Thyroid gland (tissue), 4 donors: ENCODE results near the gene DTX2. TPM values are rescaled to one million over a fixed set of nuclear protein-coding genes. Genes with fewer than 3 reads are reported as not detected.
"Not testable (repeated sequence)": the region's sequence is repeated elsewhere in the genome, so short reads cannot be mapped to it uniquely, and the experiment has no call there.

ENCODE experiments used
- DNase-seq, 2 donors: peaks; one replicate each; pipeline ENCODE4 v3.0.0-alpha.2; 2019
- H3K27ac ChIP-seq, 3 donors: fragments of 200-600 bp; sonication (generic); 1 replicate in 2 of 3; 2 replicates in 1 of 3; pipeline ENCODE4 v1.5.1; 2016 to 2019; ENCODE audit warnings: mild to moderate bottlenecking in 1 of 3, moderate library complexity in 1 of 3
- H3K27me3 ChIP-seq: fragments of 200-600 bp; sonication (generic); one replicate; pipeline ENCODE4 v1.5.1; 2019
- H3K36me3 ChIP-seq, 2 donors: fragments of 200-600 bp; sonication (generic); one replicate each; pipeline ENCODE4 v1.5.1; 2016 to 2019
- H3K4me1 ChIP-seq, 2 donors: fragments of 200-600 bp; sonication (generic); one replicate each; pipeline ENCODE4 v1.5.1; 2017 to 2019
- H3K4me3 ChIP-seq, 3 donors: fragments of 200-600 bp; sonication (generic); replicated peaks in 1 of 3; 1 replicate in 2 of 3; 2 replicates in 1 of 3; pipeline ENCODE4 v1.5.1; 2016; ENCODE audit warnings: mild to moderate bottlenecking in 1 of 3
- H3K9me3 ChIP-seq: fragments of 200-600 bp; sonication (generic); one replicate; pipeline ENCODE4 v1.5.1; 2017
- POLR2A ChIP-seq, 2 donors: fragments of 450-650 bp; IDR thresholded peaks; one replicate each; pipeline ENCODE4 v1.6.1; 2017; ENCODE audit warnings: antibody characterized with exemption in 2 of 2, mild to moderate bottlenecking in 2 of 2, moderate library complexity in 1 of 2
- WGBS, 2 donors: methylation state at CpG; one replicate each; pipeline ENCODE4 v1.1.5; 2017; 5-methylcytosine and 5-hydroxymethylcytosine counted together
- intact Hi-C: fragments of 100-400 bp; cut with DNase I; formaldehyde crosslinking; loops from one replicate; pipeline ENCODE4 v1.15.1; 2023
- total RNA-seq, 4 donors: library from RNA; depleted of rRNA; stranded (reverse); fragments of >200 nt; gene quantifications; one replicate each; pipeline ENCODE4 v1.2.3, GENCODE V29; 2016
- TF ChIP-seq, protein P1 (sequence below), 6 experiments: fragments of 200-600 bp in 3 of 6; fragments of 450-650 bp in 3 of 6; sonication (generic) in 3 of 6; IDR thresholded peaks; one replicate each; pipeline ENCODE4 v1.5.1; 2016 to 2019; ENCODE audit warnings: antibody characterized with exemption in 6 of 6, mild to moderate bottlenecking in 2 of 6, inconsistent platforms in 1 of 6, moderate library complexity in 1 of 6

DTX2 gene
- total RNA-seq, 4 donors from 2014 or later = 20.4 to 32.5 (median 25.2) TPM

DNA sequence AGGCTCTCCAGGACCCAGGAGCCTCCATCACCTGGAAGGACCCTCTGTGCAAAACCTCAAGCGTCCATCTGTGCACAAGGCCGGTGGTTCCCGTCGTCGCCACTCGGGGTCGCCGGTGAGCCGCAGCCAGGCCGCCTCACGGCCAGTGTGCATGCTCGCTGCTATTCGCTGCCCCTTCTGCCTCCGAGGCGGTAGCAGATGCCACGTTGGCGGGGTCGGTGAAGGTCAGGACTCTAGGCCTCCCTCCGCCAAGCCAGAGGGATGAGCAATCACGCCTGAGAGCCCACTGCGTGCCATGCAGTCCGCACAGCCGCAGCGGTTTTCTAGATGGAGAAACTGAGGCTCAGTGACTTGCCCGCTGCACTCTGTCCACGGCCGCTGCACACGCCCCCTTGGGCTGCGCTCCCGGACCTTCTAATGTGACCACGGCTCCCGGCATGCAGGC, 54.5 kb downstream of the DTX2 start:
- Histone ChIP-seq H3K27ac (no peak overlapping the region), H3K27me3 (no peaks in the 10 kb centered on the region), H3K4me1 (peaks cover 0 to 5% of the 10 kb centered on the region in 2 donors), H3K4me3 (no peak overlapping the region), H3K9me3 (no peaks in the 10 kb centered on the region), H3K36me3 (no peaks in the 10 kb centered on the region)
- DNase-seq = peak in 1 of 2 donors; percentile 55
- intact Hi-C loops = no loop called here
- TF ChIP-seq POLR2A (IDR thresholded peaks at IDR 0.05) = no peak
- TF ChIP-seq, protein P1, sequence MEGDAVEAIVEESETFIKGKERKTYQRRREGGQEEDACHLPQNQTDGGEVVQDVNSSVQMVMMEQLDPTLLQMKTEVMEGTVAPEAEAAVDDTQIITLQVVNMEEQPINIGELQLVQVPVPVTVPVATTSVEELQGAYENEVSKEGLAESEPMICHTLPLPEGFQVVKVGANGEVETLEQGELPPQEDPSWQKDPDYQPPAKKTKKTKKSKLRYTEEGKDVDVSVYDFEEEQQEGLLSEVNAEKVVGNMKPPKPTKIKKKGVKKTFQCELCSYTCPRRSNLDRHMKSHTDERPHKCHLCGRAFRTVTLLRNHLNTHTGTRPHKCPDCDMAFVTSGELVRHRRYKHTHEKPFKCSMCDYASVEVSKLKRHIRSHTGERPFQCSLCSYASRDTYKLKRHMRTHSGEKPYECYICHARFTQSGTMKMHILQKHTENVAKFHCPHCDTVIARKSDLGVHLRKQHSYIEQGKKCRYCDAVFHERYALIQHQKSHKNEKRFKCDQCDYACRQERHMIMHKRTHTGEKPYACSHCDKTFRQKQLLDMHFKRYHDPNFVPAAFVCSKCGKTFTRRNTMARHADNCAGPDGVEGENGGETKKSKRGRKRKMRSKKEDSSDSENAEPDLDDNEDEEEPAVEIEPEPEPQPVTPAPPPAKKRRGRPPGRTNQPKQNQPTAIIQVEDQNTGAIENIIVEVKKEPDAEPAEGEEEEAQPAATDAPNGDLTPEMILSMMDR (IDR thresholded peaks at IDR 0.05) = peak in 3 of 6 experiments; percentile 14 to 64 (median 63)
- 7% methylated on average over 9 of the region's 32 CpGs; no CpG with 5 or more reads in 1 of the 2 donors for WGBS, 2 donors

DNA sequence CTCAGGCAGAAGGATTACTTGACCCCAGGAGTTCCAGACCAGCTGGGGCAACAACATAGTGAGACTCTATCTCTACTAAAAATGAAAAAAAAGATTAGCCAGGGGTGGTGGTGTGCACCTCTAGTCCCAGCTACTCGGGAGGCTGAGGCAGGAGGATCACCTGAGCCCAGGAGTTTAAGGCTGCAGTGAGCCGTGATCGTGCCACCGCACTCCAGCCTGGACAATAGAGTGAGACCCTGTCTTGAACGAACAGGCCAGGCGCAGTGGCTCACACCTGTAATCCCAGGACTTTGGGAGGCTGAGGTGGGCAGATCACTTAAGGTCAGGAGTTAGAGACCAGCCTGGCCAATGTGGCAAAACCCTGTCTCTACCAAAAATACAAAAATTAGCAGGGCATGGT, 55.4 kb downstream of the DTX2 start:
- H3K27me3 ChIP-seq, H3K27ac ChIP-seq, H3K36me3 ChIP-seq, DNase-seq, H3K4me3 ChIP-seq, H3K4me1 ChIP-seq, H3K9me3 ChIP-seq, intact Hi-C loops: not testable (repeated sequence)
- 94% methylated on average over 6 of the region's 6 CpGs; no CpG with 5 or more reads in 1 of the 2 donors for WGBS, 2 donors

DNA sequence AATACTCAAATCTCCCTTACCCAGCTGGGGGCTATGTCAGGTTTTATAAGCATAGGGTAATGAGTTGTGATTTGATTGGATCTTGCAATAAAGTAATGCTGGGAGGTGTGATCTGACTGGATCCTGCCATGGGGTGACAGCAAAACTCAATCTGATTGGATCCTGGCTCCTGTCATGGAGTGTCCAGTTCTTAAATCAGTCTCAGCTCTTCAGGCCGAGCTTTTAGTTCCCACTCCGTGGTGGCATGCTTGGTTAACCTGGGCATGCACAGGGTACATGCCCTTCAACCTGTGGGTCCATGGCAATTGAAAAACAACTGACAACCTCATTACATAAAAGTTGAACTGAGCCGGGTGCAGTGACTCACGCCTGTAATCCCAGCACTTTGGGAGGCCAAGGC, 64.7 kb downstream of the DTX2 start:
- H3K27me3 ChIP-seq, H3K4me3 ChIP-seq, DNase-seq, H3K36me3 ChIP-seq, H3K4me1 ChIP-seq, H3K9me3 ChIP-seq, H3K27ac ChIP-seq, intact Hi-C loops: not testable (repeated sequence)
- 40% methylated on average over 1 of the region's 4 CpGs; no CpG with 5 or more reads in 1 of the 2 donors for WGBS, 2 donors

DNA sequence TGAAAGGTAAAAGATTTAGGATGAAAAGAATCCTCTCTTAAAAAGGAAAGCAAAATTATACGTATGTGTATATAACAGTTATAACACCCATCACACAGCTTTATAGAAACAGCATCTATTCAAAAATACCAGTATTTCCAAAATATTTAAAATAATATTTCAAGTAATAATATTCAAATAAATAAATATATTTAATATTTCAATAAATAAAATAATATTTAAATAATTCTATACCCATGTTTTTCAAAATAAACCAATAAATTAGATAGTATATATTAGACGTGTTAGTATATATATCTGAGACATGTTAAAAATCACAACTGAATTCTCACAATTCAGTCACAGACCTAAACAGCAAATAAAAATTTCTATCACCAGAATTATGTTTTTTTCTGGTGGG, 70.1 kb downstream of the DTX2 start:
- H3K27ac ChIP-seq, H3K36me3 ChIP-seq, DNase-seq, H3K4me1 ChIP-seq, H3K27me3 ChIP-seq, intact Hi-C loops, H3K9me3 ChIP-seq, H3K4me3 ChIP-seq: not testable (repeated sequence)
- 91% methylated on average over 2 of the region's 2 CpGs; no CpG with 5 or more reads in 1 of the 2 donors for WGBS, 2 donors

DNA sequence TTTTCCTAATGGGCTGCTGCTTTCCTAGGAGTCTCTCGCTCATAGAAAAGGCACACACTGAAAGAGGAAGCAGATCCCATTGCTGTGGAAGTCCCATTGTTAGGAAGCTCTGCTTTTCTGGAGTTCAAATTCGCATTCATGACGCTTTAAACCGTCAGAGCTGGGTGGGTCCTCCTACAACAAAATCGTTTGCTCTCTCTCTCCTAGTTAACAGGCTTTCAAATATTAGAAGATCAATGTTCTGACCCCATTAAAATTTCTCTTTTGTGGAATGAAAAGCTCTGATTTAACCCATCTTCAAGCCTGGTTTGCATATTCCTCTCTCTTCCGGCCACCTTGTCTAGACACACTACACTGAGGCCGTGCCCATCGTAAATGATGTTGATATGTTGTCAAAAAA, 81.7 kb downstream of the DTX2 start, which contains the start of gene SPDYE16:
SPDYE16 (minus strand) TSS at position 101 of the 400 bp plus-strand sequence. CDS start 1,838 bp downstream, outside the sequence.
- intact Hi-C loops, H3K9me3 ChIP-seq, DNase-seq, H3K27me3 ChIP-seq, H3K36me3 ChIP-seq, H3K4me3 ChIP-seq, H3K4me1 ChIP-seq, H3K27ac ChIP-seq: not testable (repeated sequence)
- WGBS, 2 donors = no CpG with 5 or more reads among the region's 8 CpGs

DNA sequence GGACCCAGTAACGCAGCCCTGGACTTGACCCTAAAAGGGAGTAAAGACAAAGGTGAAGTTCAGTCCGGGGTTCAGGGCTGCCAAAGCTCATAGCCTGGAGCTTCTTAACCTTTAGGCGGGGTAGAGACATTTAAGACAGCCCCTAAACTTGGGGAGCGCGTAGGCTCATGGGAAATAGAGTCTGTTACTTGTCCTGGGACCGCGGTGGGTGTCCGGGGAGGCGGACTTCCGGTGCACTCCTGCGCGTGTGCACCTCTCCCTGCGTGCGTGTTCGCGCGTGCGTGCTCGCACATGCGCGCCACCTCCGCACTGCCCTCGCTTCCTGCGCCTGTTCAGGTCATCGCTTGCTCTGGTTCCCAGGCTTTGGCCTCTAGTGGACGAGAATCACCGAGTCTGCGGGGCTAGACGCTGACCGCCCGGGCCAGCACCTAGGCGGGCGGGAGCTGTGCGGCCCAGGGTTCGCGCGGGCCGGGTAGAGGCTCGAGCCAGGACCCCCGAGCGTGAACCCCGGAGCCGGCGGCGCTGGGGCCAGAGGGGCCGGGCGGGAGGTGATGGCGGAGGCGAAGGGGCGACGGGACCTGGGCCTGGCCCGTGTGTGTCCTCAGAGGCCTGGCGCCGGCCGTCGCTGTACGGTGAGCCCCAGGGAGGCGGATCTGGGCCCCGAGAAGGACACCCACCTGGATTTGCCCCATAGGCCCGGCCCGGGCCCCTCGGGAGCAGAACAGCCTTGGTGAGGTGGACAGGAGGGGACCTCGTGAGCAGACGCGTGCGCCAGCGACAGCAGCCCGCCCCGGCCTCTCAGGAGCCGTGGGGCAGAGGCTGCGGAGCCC, 87.7 kb downstream of the DTX2 start:
- H3K27me3 ChIP-seq, H3K36me3 ChIP-seq, H3K4me1 ChIP-seq, intact Hi-C loops, H3K9me3 ChIP-seq: not testable (repeated sequence)
- peak; percentile 92 for DNase-seq
- WGBS, 2 donors = 0 to 1% methylated on average over 5 to 29 of the region's 71 CpGs
- Histone ChIP-seq H3K27ac (peak overlapping the region; percentile 84 to 90 (median 87)), H3K4me3 (peak overlapping the region; percentile 12 to 99 (median 87))
- TF ChIP-seq POLR2A (IDR thresholded peaks at IDR 0.05) = peak in 1 of 2 donors; percentile 80
- TF ChIP-seq, protein P1 (IDR thresholded peaks at IDR 0.05) = peak in 1 of 6 experiments; percentile 6

DNA sequence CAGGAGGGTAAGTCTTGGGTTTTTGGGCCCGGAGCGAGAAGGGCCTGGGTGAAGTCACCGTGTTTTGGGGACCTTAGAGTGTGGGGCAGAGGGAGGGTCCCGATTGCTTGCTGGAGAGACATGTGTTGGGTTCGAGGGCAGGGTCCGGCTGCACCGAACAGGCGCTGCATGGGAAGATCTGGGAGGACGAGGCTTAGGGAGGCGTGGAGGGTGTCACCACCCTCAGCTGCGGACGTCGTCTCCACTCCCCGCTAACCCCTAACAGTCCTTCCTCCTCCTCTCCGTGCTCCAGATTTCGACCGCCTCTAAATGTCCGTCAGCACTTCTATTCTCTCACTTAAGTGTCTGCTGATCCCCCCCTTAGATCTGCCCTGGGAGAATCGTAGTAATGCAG, 88.3 kb downstream of the DTX2 start:
- peak overlapping the region; percentile 12 to 99 (median 87) for H3K4me3 ChIP-seq
- intact Hi-C loops, H3K27me3 ChIP-seq, H3K9me3 ChIP-seq, H3K4me1 ChIP-seq, H3K36me3 ChIP-seq: not testable (repeated sequence)
- peak; percentile 1 to 3 for DNase-seq
- H3K27ac ChIP-seq = peak overlapping the region; percentile 84 to 90 (median 87)
- 0 to 1% methylated on average over 16 to 17 of the region's 19 CpGs for WGBS, 2 donors

DNA sequence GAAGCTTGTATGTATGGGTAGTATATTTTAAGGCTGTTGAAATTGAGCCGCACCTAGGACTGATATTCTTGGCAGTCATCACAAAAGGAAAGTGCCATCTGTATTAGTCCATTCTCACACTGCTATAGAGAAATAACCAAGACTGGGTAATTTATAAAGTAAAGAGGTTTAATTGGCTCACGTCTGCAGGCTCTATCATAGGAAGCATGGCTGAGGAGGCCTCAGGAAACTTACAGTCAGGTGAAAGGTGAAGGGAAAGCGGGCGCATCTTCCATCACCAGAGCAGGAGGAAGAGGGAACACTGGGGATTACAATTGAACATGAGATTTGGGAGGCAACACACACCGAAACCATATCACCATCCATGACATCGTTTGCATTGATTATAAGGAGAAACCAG, 90.5 kb downstream of the DTX2 start:
- H3K4me3 ChIP-seq, H3K36me3 ChIP-seq, H3K27ac ChIP-seq, H3K4me1 ChIP-seq, DNase-seq, H3K9me3 ChIP-seq, H3K27me3 ChIP-seq, intact Hi-C loops: not testable (repeated sequence)
- WGBS, 2 donors = 91 to 96% methylated on average over 6 of the region's 6 CpGs
